ENCODE results near the gene ARHGAP31.

ARHGAP31 gene

GRCh38 chr3:119443179-119443578 lies 149.0 kb downstream of the ARHGAP31 start:
- no peak for DNase-seq (ENCODE audit: low read depth)

GRCh38 chr3:119444590-119444989 lies 150.4 kb downstream of the ARHGAP31 start:
- DNase-seq (ENCODE audit: low read depth), result no peak

DNA sequence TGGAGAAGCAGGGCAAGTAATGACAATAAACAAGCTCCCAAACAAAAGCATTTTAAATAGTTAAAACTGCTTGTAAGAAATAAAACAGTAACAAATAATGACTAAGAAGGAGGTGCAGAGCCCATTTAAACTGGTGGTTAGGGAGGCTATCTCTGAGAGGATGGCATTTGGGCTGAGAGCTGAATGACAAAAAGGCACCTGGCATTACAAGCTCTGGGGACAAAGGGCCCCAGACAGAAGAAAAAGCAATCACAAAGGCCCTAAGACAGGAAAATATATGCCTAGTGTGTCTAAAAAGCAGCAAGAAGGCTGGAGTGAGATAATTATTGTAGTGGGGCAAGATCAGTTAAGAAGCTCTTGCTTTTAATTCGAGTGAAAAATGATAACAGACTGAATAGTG lies 159.6 kb downstream of the ARHGAP31 start:
- DNase-seq (ENCODE audit: low read depth), result no peak

- no peak for DNase-seq (ENCODE audit: low read depth)
These were observed 162.3 kb downstream of the ARHGAP31 start for GRCh38 chr3:119456469-119456868.

DNA sequence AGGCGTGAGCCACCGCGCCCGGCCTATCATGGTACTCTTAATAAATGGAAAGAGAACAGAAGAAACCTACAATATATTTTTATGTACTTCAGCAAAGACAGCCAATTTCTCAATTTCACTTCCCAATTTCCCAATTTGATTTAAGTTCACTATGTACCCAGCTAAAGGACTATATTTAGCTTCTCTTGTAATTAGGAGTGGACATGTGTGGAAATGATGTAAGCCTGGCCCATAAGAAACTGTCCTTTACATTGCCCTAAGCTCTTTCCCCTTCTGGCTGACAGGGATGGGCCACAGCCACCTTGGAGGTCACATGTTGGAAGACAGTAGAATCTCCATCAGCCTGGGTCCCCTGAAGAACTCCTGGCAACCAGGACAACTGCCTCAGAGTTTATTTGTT lies 163.1 kb downstream of the ARHGAP31 start:
- no peak for DNase-seq (ENCODE audit: low read depth)

- DNase-seq (ENCODE audit: low read depth), result peak; percentile 98
These were observed 169.3 kb downstream of the ARHGAP31 start, which contains the start of gene TMEM39A for GRCh38 chr3:119463171-119464169. TSS of gene TMEM39A (minus strand) at chr3:119463615. CDS start at chr3:119462074, 1,541 bp downstream.

- no peak for DNase-seq (ENCODE audit: low read depth)
These were observed 173.9 kb downstream of the ARHGAP31 start for GRCh38 chr3:119468041-119468440.

- peak; percentile 42 for DNase-seq (ENCODE audit: low read depth)
These were observed 175.4 kb downstream of the ARHGAP31 start for GRCh38 chr3:119469418-119470189.
